HTERT RPE-1 (cell line): ENCODE results near the gene ZCCHC3.
"Not testable (repeated sequence)": the region's sequence is repeated elsewhere in the genome, so short reads cannot be mapped to it uniquely, and the experiment has no call there.

ENCODE experiments used
- in situ Hi-C: fragments of 300-500 bp; cut with MboI; formaldehyde crosslinking; loops from 4 replicates; pipeline ENCODE4 v1.14.3; 2020; ENCODE audit warnings: low sequenced_read_pairs

ZCCHC3 gene

GRCh38 chr20:336040-336439, 38.7 kb downstream of the ZCCHC3 start:
- in situ Hi-C loops: not testable (repeated sequence)

- in situ Hi-C loops: no loop called here
Measured at GRCh38 chr20:341682-342081, 44.3 kb downstream of the ZCCHC3 start.

- in situ Hi-C loops: no loop called here
Measured at GRCh38 chr20:343107-343506, 45.7 kb downstream of the ZCCHC3 start.

GRCh38 chr20:346033-346639, 48.8 kb downstream of the ZCCHC3 start:
- in situ Hi-C loops: no loop called here

- in situ Hi-C loops: no loop called here
Measured at GRCh38 chr20:346640-347316, 49.4 kb downstream of the ZCCHC3 start, which contains the start of gene NRSN2. TSS of gene NRSN2 (plus strand) at chr20:347111. CDS start at chr20:349644, 2,533 bp downstream.

GRCh38 chr20:347317-347639, 49.9 kb downstream of the ZCCHC3 start:
- in situ Hi-C loops: no loop called here

GRCh38 chr20:347640-348484, 50.5 kb downstream of the ZCCHC3 start:
- in situ Hi-C loops: no loop called here

- in situ Hi-C loops: no loop called here
Measured at GRCh38 chr20:348972-349841, 51.8 kb downstream of the ZCCHC3 start.
